Gastroesophageal sphincter (tissue), 3 donors: ENCODE data around the gene FGFRL1.

Source experiments
- POLR2A ChIP-seq, 2 donors: fragments of 450-650 bp; IDR thresholded peaks; one replicate each; pipeline ENCODE4 v1.6.1; 2017; ENCODE audit warnings: antibody characterized with exemption in 2 of 2, mild to moderate bottlenecking in 2 of 2, moderate library complexity in 1 of 2
- POLR2AphosphoS5 ChIP-seq: sonication (generic); formaldehyde crosslinking; IDR thresholded peaks from one replicate; pipeline ENCODE4 v1.6.1; 2017; ENCODE audit warnings: antibody characterized with exemption
- TF ChIP-seq, protein P1 (sequence below), 4 experiments: fragments of 200-600 bp in 2 of 4; fragments of 450-650 bp in 2 of 4; sonication (generic) in 1 of 4; IDR thresholded peaks; one replicate each; pipeline ENCODE4 v1.5.1; 2017 to 2019; ENCODE audit warnings: antibody characterized with exemption in 4 of 4, mild to moderate bottlenecking in 2 of 4, moderate library complexity in 2 of 4

DNA sequence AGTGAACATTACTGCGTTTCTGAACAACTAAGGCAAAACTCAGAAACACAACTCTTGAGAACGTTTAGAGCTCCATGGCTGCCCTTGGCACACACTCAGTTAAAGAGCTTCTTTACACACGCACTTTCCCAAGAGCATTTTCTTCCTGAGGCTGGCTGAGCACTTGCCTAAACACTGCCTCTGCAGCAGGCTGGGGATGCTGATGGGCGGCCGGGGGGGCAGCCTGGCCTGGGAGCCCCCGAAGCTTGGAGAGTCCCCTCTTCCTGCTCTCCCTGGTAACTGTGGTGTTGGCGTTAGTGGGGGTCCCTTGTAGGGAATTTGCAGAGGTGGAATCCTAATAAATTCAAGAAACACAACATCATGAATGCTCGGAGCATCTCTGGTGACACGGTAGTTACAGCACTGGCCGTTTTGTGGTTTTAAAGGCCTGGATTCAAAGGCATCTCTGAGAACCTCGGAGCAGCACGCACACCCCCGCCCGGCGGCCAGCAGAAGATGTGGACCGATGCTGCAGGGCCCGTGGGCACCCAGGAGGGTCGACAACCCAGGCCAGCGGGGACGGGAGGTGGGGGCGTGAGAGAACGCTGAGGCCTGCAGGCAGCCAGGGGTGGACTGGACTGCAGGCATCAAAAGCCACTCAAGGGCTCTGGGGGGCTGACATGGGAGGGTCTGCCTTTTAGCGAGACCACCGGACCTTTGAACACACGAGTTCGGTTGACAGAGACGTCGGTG, 45.4 kb downstream of the FGFRL1 start:
- TF ChIP-seq POLR2AphosphoS5: no peak
- TF ChIP-seq, protein P1, sequence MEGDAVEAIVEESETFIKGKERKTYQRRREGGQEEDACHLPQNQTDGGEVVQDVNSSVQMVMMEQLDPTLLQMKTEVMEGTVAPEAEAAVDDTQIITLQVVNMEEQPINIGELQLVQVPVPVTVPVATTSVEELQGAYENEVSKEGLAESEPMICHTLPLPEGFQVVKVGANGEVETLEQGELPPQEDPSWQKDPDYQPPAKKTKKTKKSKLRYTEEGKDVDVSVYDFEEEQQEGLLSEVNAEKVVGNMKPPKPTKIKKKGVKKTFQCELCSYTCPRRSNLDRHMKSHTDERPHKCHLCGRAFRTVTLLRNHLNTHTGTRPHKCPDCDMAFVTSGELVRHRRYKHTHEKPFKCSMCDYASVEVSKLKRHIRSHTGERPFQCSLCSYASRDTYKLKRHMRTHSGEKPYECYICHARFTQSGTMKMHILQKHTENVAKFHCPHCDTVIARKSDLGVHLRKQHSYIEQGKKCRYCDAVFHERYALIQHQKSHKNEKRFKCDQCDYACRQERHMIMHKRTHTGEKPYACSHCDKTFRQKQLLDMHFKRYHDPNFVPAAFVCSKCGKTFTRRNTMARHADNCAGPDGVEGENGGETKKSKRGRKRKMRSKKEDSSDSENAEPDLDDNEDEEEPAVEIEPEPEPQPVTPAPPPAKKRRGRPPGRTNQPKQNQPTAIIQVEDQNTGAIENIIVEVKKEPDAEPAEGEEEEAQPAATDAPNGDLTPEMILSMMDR (IDR thresholded peaks at IDR 0.05): no peak
- TF ChIP-seq POLR2A (IDR thresholded peaks at IDR 0.05): no peak
